Esophagus (tissue), 2 donors: ENCODE measurements around the gene BCL6B. TPM values are rescaled to one million over a fixed set of nuclear protein-coding genes. Genes with fewer than 3 reads are reported as not detected.
"Not testable (repeated sequence)": the region's sequence is repeated elsewhere in the genome, so short reads cannot be mapped to it uniquely, and the experiment has no call there.

ENCODE experiments used
- H3K27ac ChIP-seq, 2 donors: one replicate each; pipeline ENCODE4 v1.5.1; 2013; ENCODE audit warnings: low read depth in 2 of 2, mild to moderate bottlenecking in 2 of 2, inconsistent platforms in 1 of 2, low read length in 1 of 2, moderate library complexity in 1 of 2
- H3K27me3 ChIP-seq, 2 donors: one replicate each; pipeline ENCODE4 v1.6.1; 2013; ENCODE audit warnings: low read length in 2 of 2, control low read depth in 1 of 2, mild to moderate bottlenecking in 1 of 2; ENCODE audit not compliant: insufficient read depth in 2 of 2, control insufficient read depth in 1 of 2
- H3K36me3 ChIP-seq, 2 donors: one replicate each; pipeline ENCODE4 v1.6.1; 2013; ENCODE audit warnings: low read length in 1 of 2; ENCODE audit not compliant: control insufficient read depth in 2 of 2, insufficient read depth in 2 of 2
- H3K4me1 ChIP-seq, 2 donors: one replicate each; pipeline ENCODE4 v1.6.1; 2013; ENCODE audit warnings: low read length in 1 of 2; ENCODE audit not compliant: control insufficient read depth in 2 of 2, insufficient read depth in 2 of 2
- H3K4me3 ChIP-seq, 2 donors: one replicate each; pipeline ENCODE4 v1.5.1; 2013; ENCODE audit warnings: low read length in 2 of 2, mild to moderate bottlenecking in 2 of 2, low read depth in 1 of 2, moderate library complexity in 1 of 2
- H3K9me3 ChIP-seq, 2 donors: one replicate each; pipeline ENCODE4 v1.6.1; 2013; ENCODE audit warnings: mild to moderate bottlenecking in 2 of 2, low read depth in 1 of 2, low read length in 1 of 2, moderate library complexity in 1 of 2; ENCODE audit not compliant: control insufficient read depth in 2 of 2, insufficient read depth in 1 of 2
- WGBS, 2 donors: extraction: QIAGEN DNeasy Blood & Tissue Kit; methylation state at CpG; one replicate each; pipeline ENCODE4 v1.1.7; 2013; 5-methylcytosine and 5-hydroxymethylcytosine counted together
- polyA plus RNA-seq, 2 donors: library from polyadenylated mRNA; stranded (reverse); fragments of 200-250 nt; gene quantifications; one replicate each; pipeline ENCODE4 v1.2.3, GENCODE V29; 2013
- donor health status: healthy with polysubstance abuse.
- donor health status: Bipolar disorder and iron deficiency.

BCL6B gene
- polyA plus RNA-seq, 2 donors: 1.5 to 1.8 TPM

- Histone ChIP-seq H3K27me3 (no peaks in the 10 kb centered on the region), H3K27ac (peak overlapping the region in 1 of 2 donors; percentile 42), H3K9me3 (no peaks in the 10 kb centered on the region), H3K36me3 (no peaks in the 10 kb centered on the region), H3K4me1 (peaks cover 0 to 20% of the 10 kb centered on the region in 2 donors), H3K4me3 (peak overlapping the region; percentile 50 to 54)
- WGBS, 2 donors: 35 to 42% methylated on average over 35 to 43 of the region's 43 CpGs
These were observed 19.0 kb downstream of the BCL6B start for GRCh38 chr17:7041607-7042500.

- Histone ChIP-seq H3K27ac (peak overlapping the region; percentile 41 to 42), H3K9me3 (no peaks in the 10 kb centered on the region), H3K4me1 (peaks cover 0 to 20% of the 10 kb centered on the region in 2 donors), H3K4me3 (peak overlapping the region; percentile 50 to 54), H3K27me3 (no peaks in the 10 kb centered on the region), H3K36me3 (no peaks in the 10 kb centered on the region)
- WGBS, 2 donors: 14% methylated on average over 39 to 53 of the region's 53 CpGs
These were observed 19.8 kb downstream of the BCL6B start for GRCh38 chr17:7042501-7043181.

- H3K4me3 ChIP-seq: peak overlapping the region; percentile 50 to 54
- H3K9me3 ChIP-seq: no peaks in the 10 kb centered on the region
- H3K36me3 ChIP-seq: no peaks in the 10 kb centered on the region
- no peaks in the 10 kb centered on the region for H3K27me3 ChIP-seq
- H3K4me1 ChIP-seq: peaks cover 0 to 20% of the 10 kb centered on the region in 2 donors
- H3K27ac ChIP-seq: peak overlapping the region; percentile 41 to 42
- 6 to 7% methylated on average over 20 to 21 of the region's 21 CpGs for WGBS, 2 donors
These were observed 20.3 kb downstream of the BCL6B start for GRCh38 chr17:7043182-7043496.

GRCh38 chr17:7043497-7044198, 20.8 kb downstream of the BCL6B start, which contains the start of gene SLC16A11:
Gene SLC16A11 (minus strand): TSS chr17:7044092. CDS start chr17:7043513, 579 bp downstream.
- Histone ChIP-seq H3K36me3 (no peaks in the 10 kb centered on the region), H3K27me3 (no peaks in the 10 kb centered on the region), H3K4me3 (peak within 1 kb of the TSS; percentile 50 to 54), H3K9me3 (no peaks in the 10 kb centered on the region), H3K4me1 (peaks cover 0 to 20% of the 10 kb centered on the region in 2 donors), H3K27ac (peak within 1 kb of the TSS; percentile 64 to 71)
- WGBS, 2 donors: 4 to 8% methylated on average over 46 to 58 of the region's 58 CpGs

GRCh38 chr17:7045492-7046126, 22.8 kb downstream of the BCL6B start:
- Histone ChIP-seq H3K4me3 (peak overlapping the region in 1 of 2 donors; percentile 7), H3K27me3 (no peaks in the 10 kb centered on the region), H3K36me3 (no peaks in the 10 kb centered on the region), H3K9me3 (no peaks in the 10 kb centered on the region), H3K27ac (peak overlapping the region; percentile 95), H3K4me1 (peaks cover 0 to 20% of the 10 kb centered on the region in 2 donors)
- 18 to 20% methylated on average over 5 of the region's 5 CpGs for WGBS, 2 donors

- 16% methylated on average over 15 of the region's 15 CpGs for WGBS, 2 donors
These were observed 23.4 kb downstream of the BCL6B start for GRCh38 chr17:7046127-7046724.

GRCh38 chr17:7046725-7047397, 24.0 kb downstream of the BCL6B start:
- Histone ChIP-seq H3K4me1 (peaks cover 0 to 18% of the 10 kb centered on the region in 2 donors), H3K4me3 (peak overlapping the region; percentile 20 to 31), H3K27ac (peak overlapping the region; percentile 95)
- H3K27me3 ChIP-seq, H3K36me3 ChIP-seq, H3K9me3 ChIP-seq: not testable (repeated sequence)
- 16 to 20% methylated on average over 26 of the region's 26 CpGs for WGBS, 2 donors

More at GRCh38 chr17:7046127-7046724, 23.4 kb downstream of the BCL6B start:
- H3K36me3 ChIP-seq: no peaks in the 10 kb centered on the region
- H3K27me3 ChIP-seq: no peaks in the 10 kb centered on the region
- no peaks in the 10 kb centered on the region for H3K9me3 ChIP-seq
- H3K4me3 ChIP-seq: peak overlapping the region in 1 of 2 donors; percentile 31
- peaks cover 0 to 20% of the 10 kb centered on the region in 2 donors for H3K4me1 ChIP-seq
- peak overlapping the region; percentile 95 for H3K27ac ChIP-seq

GRCh38 chr17:7047566-7047965, 24.7 kb downstream of the BCL6B start:
- Histone ChIP-seq H3K27me3 (no peaks in the 10 kb centered on the region), H3K9me3 (no peaks in the 10 kb centered on the region), H3K36me3 (no peaks in the 10 kb centered on the region), H3K27ac (no peak overlapping the region), H3K4me1 (peaks cover 0 to 14% of the 10 kb centered on the region in 2 donors), H3K4me3 (no peak overlapping the region)
- 54 to 61% methylated on average over 6 of the region's 6 CpGs for WGBS, 2 donors
